ENCODE measurements around the gene TMEM182. TPM values are rescaled to one million over a fixed set of nuclear protein-coding genes. Genes with fewer than 3 reads are reported as not detected.
A peak's percentile ranks its signal among the peaks of the same experiment; 100 is the strongest.

The TMEM182 gene
- 3.9 and 4.0 TPM in 2 replicates for total RNA-seq

GRCh38 chr2:102761763-102762162 lies at the start of gene TMEM182:
TMEM182 (plus strand) TSS chr2:102762031; CDS start chr2:102762218, 187 bp downstream.
- Mint-ChIP-seq H3K36me3 (ENCODE audit: low read depth) (no peaks in the 10 kb centered on the region), H3K4me1 (no peaks in the 10 kb centered on the region), H3K27me3 (no peaks in the 10 kb centered on the region), H3K9me3 (no peaks in the 10 kb centered on the region), H3K4me3 (no peak within 1 kb of the TSS), H3K27ac (no peak within 1 kb of the TSS)
- no peak for DNase-seq
- intact Hi-C loops (cut with micrococcal nuclease) = no loop called here

- H3K4me1 Mint-ChIP-seq = no peaks in the 10 kb centered on the region
- H3K27me3 Mint-ChIP-seq = no peaks in the 10 kb centered on the region
- H3K27ac Mint-ChIP-seq = no peak overlapping the region
- peaks cover 26% of the 10 kb centered on the region for H3K36me3 Mint-ChIP-seq (ENCODE audit: low read depth)
- H3K9me3 Mint-ChIP-seq = no peaks in the 10 kb centered on the region
- intact Hi-C loops (cut with micrococcal nuclease) = no loop called here
- peak; percentile 37 for DNase-seq
- H3K4me3 Mint-ChIP-seq = no peak overlapping the region
Measured at GRCh38 chr2:102717308-102718018, 44.4 kb upstream of the TMEM182 start.

- Mint-ChIP-seq H3K27ac (no peak overlapping the region), H3K36me3 (ENCODE audit: low read depth) (peaks cover 35% of the 10 kb centered on the region), H3K27me3 (no peaks in the 10 kb centered on the region), H3K4me3 (no peak overlapping the region), H3K9me3 (no peaks in the 10 kb centered on the region), H3K4me1 (no peaks in the 10 kb centered on the region)
- DNase-seq = peak; percentile 48
- intact Hi-C loops (cut with micrococcal nuclease) = no loop called here
Measured at GRCh38 chr2:102718387-102719316, 43.2 kb upstream of the TMEM182 start.

- intact Hi-C loops (cut with micrococcal nuclease) = no loop called here
Measured at GRCh38 chr2:102724016-102724490, 37.8 kb upstream of the TMEM182 start.

GRCh38 chr2:102724553-102724952 lies 37.3 kb upstream of the TMEM182 start:
- Mint-ChIP-seq H3K27ac (no peak overlapping the region), H3K36me3 (ENCODE audit: low read depth) (peaks cover 29% of the 10 kb centered on the region)

More at GRCh38 chr2:102724016-102724490, 37.8 kb upstream of the TMEM182 start:
- Mint-ChIP-seq H3K27ac (no peak overlapping the region), H3K27me3 (no peaks in the 10 kb centered on the region), H3K9me3 (no peaks in the 10 kb centered on the region), H3K36me3 (ENCODE audit: low read depth) (peaks cover 31% of the 10 kb centered on the region), H3K4me1 (no peaks in the 10 kb centered on the region), H3K4me3 (no peak overlapping the region)
- DNase-seq = no peak

GRCh38 chr2:102726128-102727087 lies 35.4 kb upstream of the TMEM182 start:
- Mint-ChIP-seq H3K27me3 (no peaks in the 10 kb centered on the region), H3K36me3 (ENCODE audit: low read depth) (peaks cover 23% of the 10 kb centered on the region), H3K9me3 (no peaks in the 10 kb centered on the region), H3K4me3 (no peak overlapping the region), H3K27ac (no peak overlapping the region), H3K4me1 (no peaks in the 10 kb centered on the region)
- no peak for DNase-seq
- intact Hi-C loops (cut with micrococcal nuclease) = no loop called here

More at GRCh38 chr2:102724553-102724952, 37.3 kb upstream of the TMEM182 start:
- DNase-seq = no peak
- Mint-ChIP-seq H3K27me3 (no peaks in the 10 kb centered on the region), H3K9me3 (no peaks in the 10 kb centered on the region), H3K4me3 (no peak overlapping the region), H3K4me1 (no peaks in the 10 kb centered on the region)
- intact Hi-C loops (cut with micrococcal nuclease) = no loop called here

GRCh38 chr2:102735416-102736109 lies 26.3 kb upstream of the TMEM182 start:
- intact Hi-C loops (cut with micrococcal nuclease) = loop anchor here (5.0 kb wide), 1 partner anchor 1733 kb away; the partner anchor contains the start of gene RPL31
- Mint-ChIP-seq H3K27me3 (no peaks in the 10 kb centered on the region), H3K4me1 (peaks cover 22% of the 10 kb centered on the region), H3K36me3 (ENCODE audit: low read depth) (peaks cover 11% of the 10 kb centered on the region), H3K27ac (no peak overlapping the region), H3K9me3 (no peaks in the 10 kb centered on the region), H3K4me3 (peak overlapping the region; percentile 88)
- DNase-seq = peak; percentile 56

GRCh38 chr2:102736110-102736409 lies 25.8 kb upstream of the TMEM182 start:
- Mint-ChIP-seq H3K9me3 (no peaks in the 10 kb centered on the region), H3K36me3 (ENCODE audit: low read depth) (peaks cover 6% of the 10 kb centered on the region), H3K4me3 (peak overlapping the region; percentile 88), H3K4me1 (peaks cover 22% of the 10 kb centered on the region), H3K27me3 (no peaks in the 10 kb centered on the region), H3K27ac (peak overlapping the region; percentile 89)
- no peak for DNase-seq
- intact Hi-C loops (cut with micrococcal nuclease) = loop anchor here (5.0 kb wide), 1 partner anchor 1734 kb away; the partner anchor contains the start of gene RPL31

GRCh38 chr2:102736410-102737409 lies 25.1 kb upstream of the TMEM182 start:
- intact Hi-C loops (cut with micrococcal nuclease) = loop anchor here (5.0 kb wide), 1 partner anchor 1734 kb away; the partner anchor contains the start of gene RPL31
- DNase-seq = peak; percentile 97
- H3K27me3 Mint-ChIP-seq = peaks cover 2% of the 10 kb centered on the region
- peaks cover 2% of the 10 kb centered on the region for H3K36me3 Mint-ChIP-seq (ENCODE audit: low read depth)
- peaks cover 22% of the 10 kb centered on the region for H3K4me1 Mint-ChIP-seq
- no peaks in the 10 kb centered on the region for H3K9me3 Mint-ChIP-seq
- peak overlapping the region; percentile 88 for H3K4me3 Mint-ChIP-seq
- H3K27ac Mint-ChIP-seq = peak overlapping the region; percentile 89

- H3K4me3 Mint-ChIP-seq = peak overlapping the region; percentile 88
- H3K36me3 Mint-ChIP-seq (ENCODE audit: low read depth) = no peaks in the 10 kb centered on the region
- no peak overlapping the region for H3K27ac Mint-ChIP-seq
- peaks cover 22% of the 10 kb centered on the region for H3K4me1 Mint-ChIP-seq
- H3K27me3 Mint-ChIP-seq = peaks cover 5% of the 10 kb centered on the region
- no peaks in the 10 kb centered on the region for H3K9me3 Mint-ChIP-seq
- intact Hi-C loops (cut with micrococcal nuclease) = loop anchor here (5.0 kb wide), 1 partner anchor 1735 kb away; the partner anchor contains the start of gene RPL31
- peak; percentile 53 for DNase-seq
Measured at GRCh38 chr2:102737431-102737830, 24.4 kb upstream of the TMEM182 start.

- Mint-ChIP-seq H3K27me3 (peaks cover 8% of the 10 kb centered on the region), H3K9me3 (no peaks in the 10 kb centered on the region), H3K27ac (no peak overlapping the region), H3K4me1 (no peaks in the 10 kb centered on the region), H3K4me3 (no peak overlapping the region), H3K36me3 (ENCODE audit: low read depth) (no peaks in the 10 kb centered on the region)
- intact Hi-C loops (cut with micrococcal nuclease) = no loop called here
- no peak for DNase-seq
Measured at GRCh38 chr2:102743259-102743658, 18.6 kb upstream of the TMEM182 start.

- Mint-ChIP-seq H3K36me3 (ENCODE audit: low read depth) (no peaks in the 10 kb centered on the region), H3K27me3 (peaks cover 6% of the 10 kb centered on the region), H3K4me1 (no peaks in the 10 kb centered on the region), H3K4me3 (no peak overlapping the region), H3K9me3 (no peaks in the 10 kb centered on the region), H3K27ac (no peak overlapping the region)
- intact Hi-C loops (cut with micrococcal nuclease) = no loop called here
- DNase-seq = no peak
Measured at GRCh38 chr2:102748107-102748506, 13.7 kb upstream of the TMEM182 start.
